Heart right ventricle (tissue), 16 donors: ENCODE results near the gene STK40. TPM values are rescaled to one million over a fixed set of nuclear protein-coding genes. Genes with fewer than 3 reads are reported as not detected.
A peak's percentile ranks its signal among the peaks of the same experiment; 100 is the strongest.

Source experiments
- ATAC-seq, 8 donors: fragments of 200-7000 bp; cut with Tn5 transposase; one replicate each; pipeline ENCODE4 v1.9.1; 2020; ENCODE audit warnings: mild to moderate bottlenecking in 8 of 8, moderate library complexity in 8 of 8, moderate number of reproducible peaks in 1 of 8
- DNase-seq, 2 donors: peaks; one replicate each; pipeline ENCODE4 v3.0.0-alpha.2; 2020
- H3K27ac ChIP-seq, 10 donors: fragments of 200-600 bp; sonication (generic) in 2 of 10; one replicate each; pipeline versions ENCODE4 v1.5.0 to v1.8.0; 2020 to 2022; ENCODE audit warnings: mild to moderate bottlenecking in 3 of 10
- H3K27me3 ChIP-seq, 7 donors: fragments of 200-600 bp; one replicate each; pipeline ENCODE4 v1.8.0; 2021 to 2022; ENCODE audit warnings: mild to moderate bottlenecking in 2 of 7
- H3K36me3 ChIP-seq, 9 donors: fragments of 200-600 bp; sonication (generic) in 1 of 9; one replicate each; pipeline versions ENCODE4 v1.5.0 to v1.8.0; 2020 to 2022; ENCODE audit warnings: mild to moderate bottlenecking in 2 of 9
- H3K4me1 ChIP-seq, 9 donors: fragments of 200-600 bp; sonication (generic) in 1 of 9; one replicate each; pipeline versions ENCODE4 v1.5.0 to v1.8.0; 2020 to 2022; ENCODE audit warnings: mild to moderate bottlenecking in 4 of 9
- H3K4me3 ChIP-seq, 10 donors: fragments of 200-600 bp; sonication (generic) in 2 of 10; one replicate each; pipeline versions ENCODE4 v1.5.0 to v1.8.0; 2020 to 2022; ENCODE audit warnings: mild to moderate bottlenecking in 7 of 10, moderate library complexity in 2 of 10
- H3K9me3 ChIP-seq, 11 donors: fragments of 200-600 bp in 10 of 11; sonication (generic) in 2 of 11; one replicate each; pipeline versions ENCODE4 v1.5.0 to v1.8.0; 2013 to 2022; ENCODE audit warnings: mild to moderate bottlenecking in 2 of 11, control low read depth in 1 of 11, moderate library complexity in 1 of 11
- CTCF ChIP-seq, 9 donors: fragments of 200-600 bp; sonication (generic) in 2 of 9; IDR thresholded peaks; one replicate each; pipeline versions ENCODE4 v1.5.0 to v1.8.0; 2021 to 2022; ENCODE audit warnings: antibody characterized with exemption in 9 of 9, mild to moderate bottlenecking in 5 of 9, moderate library complexity in 1 of 9
- WGBS, 2 donors: extraction: QIAGEN DNeasy Blood & Tissue Kit; methylation state at CpG; one replicate each; pipeline ENCODE4 v1.1.7; 2013; ENCODE audit warnings: inconsistent platforms in 1 of 2; 5-methylcytosine and 5-hydroxymethylcytosine counted together
- intact Hi-C, 10 donors: fragments of 100-400 bp; cut with DNase I; formaldehyde crosslinking; loops; one replicate each; pipeline versions ENCODE4 v1.11.1 to v1.14.2; 2022
- polyA plus RNA-seq, 2 donors: library from polyadenylated mRNA; stranded (reverse); fragments of 200-250 nt; gene quantifications; one replicate each; pipeline ENCODE4 v1.2.3, GENCODE V29; 2013
- total RNA-seq, 10 donors: library from RNA; stranded (reverse); fragmentation: NEBNext Ultra II Directional in 3 of 10; extraction: Animal tissue kit (Norgen Biotek cat#: 25700) in 3 of 10; gene quantifications; one replicate each; pipeline versions ENCODE4 v1.2.1 to v1.2.4, GENCODE V29; 2021 to 2023
- donor health status: Arrhythmogenic right ventricular cardiomyopathy.
- donor health status: ischemic (EF 13 %, LVEDD 7.1; RV severe dilation, severe dysfunction).
- donor health status: healthy with polysubstance abuse.
- donor health status: DM: no; HTN: yes; CAD: no.
- donor health status: DM: no; HTN: no; CAD: no.
- donor health status: ischemic (EF 25% LVEDD 6.9; RV normal size, moderate dysfunction).
- donor health status: ischemic (EF 25% LVEDD 5.7; RV mildly dilated, moderate dysfunction).
- donor health status: healthy.
- donor health status: DM: yes; HTN: yes; CAD: no.
- donor health status: Ischemic cardiomyopathy.
- donor health status: ischemic (EF 35%, LVEDD 5.7; RV mildly dilated, moderate dysfunction).
- donor health status: nonischemic (EF 11% LVEDD 7.7; RV severe dilation, severe dysfunction).
- donor health status: DM: yes; HTN: yes; CAD: no.
- donor health status: PGD.
- donor health status: ischemic (EF 29% LVEDD 5.4; RV normal size, mild dysfunction).
- donor health status: nonischemic (EF 23%, LVEDD 6.1; RV moderate dilation, normal function).

STK40 gene
- total and polyA plus RNA-seq, 12 donors: 15.5 to 81.6 (median 57.3) TPM

DNA sequence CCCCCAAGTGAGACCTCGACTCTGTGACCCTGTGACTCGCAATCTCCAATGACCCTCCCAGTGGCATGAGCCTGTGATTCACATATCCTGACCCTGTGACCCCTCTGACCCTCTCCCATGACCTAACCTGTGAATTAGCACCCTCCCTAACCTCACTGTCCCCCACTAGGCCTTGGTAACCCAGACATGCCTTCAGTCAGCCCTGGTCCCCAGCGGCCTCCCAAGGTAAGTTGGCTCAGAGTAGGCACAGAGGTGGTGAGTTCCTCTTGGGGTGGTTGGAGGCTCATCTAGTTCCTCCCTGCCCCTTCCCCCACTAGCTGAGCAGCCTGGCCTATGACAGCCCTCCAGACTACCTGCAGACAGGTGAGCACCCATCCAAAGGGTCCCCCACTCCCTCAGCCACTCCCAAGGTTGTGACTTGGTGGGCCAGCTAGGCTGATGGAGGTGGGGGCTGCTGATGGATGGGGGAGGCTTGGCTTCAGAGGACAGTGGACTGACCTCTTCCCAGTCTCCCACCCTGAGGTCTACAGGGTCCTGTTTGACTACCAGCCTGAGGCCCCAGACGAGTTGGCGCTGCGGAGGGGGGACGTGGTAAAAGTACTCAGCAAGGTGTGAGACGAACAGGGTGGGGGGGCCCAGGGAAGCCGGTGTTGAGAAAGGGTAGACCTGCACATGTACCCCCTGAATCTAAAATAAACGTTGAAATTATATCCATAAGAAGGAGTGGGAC lies 78.0 kb downstream of the STK40 start:
- Histone ChIP-seq H3K4me3 (peak overlapping the region in 9 of 10 donors; percentile 65 to 98 (median 82)), H3K9me3 (no peaks in the 10 kb centered on the region), H3K27me3 (no peaks in the 10 kb centered on the region), H3K4me1 (peaks cover 4 to 33% (median 18%) of the 10 kb centered on the region in 9 donors), H3K36me3 (peaks cover 0 to 43% (median 18%) of the 10 kb centered on the region in 9 donors), H3K27ac (peak overlapping the region in 2 of 10 donors; percentile 79 to 85)
- ATAC-seq: peak in 1 of 8 donors; percentile 9
- intact Hi-C loops: loop anchor here in 4 of 10 donors (5.0 to 10.0 kb wide), 3 partner anchors 57 to 107 kb away; no protein-coding TSS in a partner anchor
- DNase-seq: no peak
- WGBS, 2 donors: 83 to 87% methylated on average over 10 of the region's 10 CpGs
- TF ChIP-seq CTCF (IDR thresholded peaks at IDR 0.05): no peak

DNA sequence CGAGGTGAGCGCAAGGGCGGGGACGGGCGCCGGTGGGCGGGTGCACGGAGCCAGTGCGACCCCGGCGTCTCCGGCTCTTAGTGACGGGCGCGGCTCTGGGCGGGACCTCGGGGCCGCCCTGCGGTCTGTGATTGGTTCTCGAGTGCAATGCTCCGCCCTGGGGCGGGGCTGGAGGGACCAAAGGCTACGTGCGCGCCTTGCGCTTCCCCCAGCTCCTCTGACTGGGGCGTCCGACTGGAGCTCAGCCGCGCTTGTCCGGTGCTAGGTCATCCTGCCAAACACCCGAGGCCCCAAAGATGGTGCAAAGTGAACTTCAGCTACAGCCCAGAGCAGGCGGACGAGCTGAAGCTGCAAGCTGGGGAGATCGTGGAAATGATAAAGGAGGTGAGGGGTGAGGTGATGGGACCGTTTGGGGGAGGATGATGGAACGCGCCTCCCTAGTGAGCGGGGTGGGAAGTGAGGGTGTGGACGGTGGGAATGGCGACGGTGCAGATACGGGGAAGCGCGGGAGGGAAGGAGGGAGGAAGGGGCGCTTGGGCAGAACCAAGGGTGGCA lies 78.7 kb downstream of the STK40 start:
- Histone ChIP-seq H3K4me3 (peak overlapping the region; percentile 65 to 98 (median 84)), H3K36me3 (peaks cover 0 to 51% (median 26%) of the 10 kb centered on the region in 9 donors), H3K27ac (peak overlapping the region; percentile 48 to 91 (median 80)), H3K4me1 (peaks cover 4 to 33% (median 18%) of the 10 kb centered on the region in 9 donors), H3K9me3 (no peaks in the 10 kb centered on the region), H3K27me3 (no peaks in the 10 kb centered on the region)
- ATAC-seq (peak; percentile 97 to 99 (median 98)), DNase-seq (peak; percentile 91 to 93)
- WGBS, 2 donors: 2% methylated on average over 44 to 46 of the region's 46 CpGs
- no peak for TF ChIP-seq CTCF (IDR thresholded peaks at IDR 0.05)
- intact Hi-C loops: loop anchor here in 4 of 10 donors (5.0 to 10.0 kb wide), 3 partner anchors 58 to 108 kb away; no protein-coding TSS in a partner anchor

DNA sequence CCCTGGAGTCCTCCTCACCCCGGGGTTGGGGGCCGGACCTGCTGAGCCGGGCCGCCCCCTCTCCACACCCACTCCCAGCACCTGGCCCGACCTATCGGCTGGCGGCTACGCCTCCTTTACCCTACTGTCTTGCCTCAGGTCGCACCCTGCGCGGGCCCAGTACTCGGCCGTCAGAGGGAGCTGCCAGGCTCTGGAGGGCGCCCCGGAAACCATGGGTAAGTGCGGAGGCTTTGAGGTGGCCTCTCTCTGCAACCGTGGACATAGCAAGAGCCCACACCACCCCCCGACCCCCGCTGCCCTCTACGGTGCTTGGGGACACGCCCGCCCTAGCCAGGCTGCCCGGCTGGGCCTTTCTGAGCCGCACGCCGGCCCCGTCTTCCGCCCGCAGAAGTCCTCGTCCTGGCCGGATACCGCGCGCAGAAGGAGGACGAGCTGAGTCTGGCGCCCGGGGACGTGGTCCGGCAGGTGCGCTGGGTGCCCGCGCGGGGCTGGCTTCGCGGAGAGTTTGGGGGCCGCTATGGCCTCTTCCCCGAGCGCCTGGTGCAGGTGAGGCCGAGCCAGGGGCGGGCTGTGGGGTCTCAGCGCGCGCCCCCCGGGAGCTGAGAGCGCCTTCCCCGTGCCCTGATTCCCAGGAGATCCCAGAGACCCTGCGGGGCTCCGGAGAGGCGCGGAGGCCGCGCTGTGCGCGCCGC lies 79.4 kb downstream of the STK40 start, which contains the start of gene SH3D21:
SH3D21 (plus strand) TSS at position 159 of the 692 bp plus-strand sequence; CDS start at position 212, 53 bp downstream.
- Histone ChIP-seq H3K4me1 (peaks cover 4 to 33% (median 18%) of the 10 kb centered on the region in 9 donors), H3K36me3 (peaks cover 0 to 52% (median 32%) of the 10 kb centered on the region in 9 donors), H3K27ac (peak within 1 kb of the TSS; percentile 48 to 91 (median 80)), H3K4me3 (peak within 1 kb of the TSS; percentile 65 to 98 (median 84)), H3K27me3 (no peaks in the 10 kb centered on the region), H3K9me3 (no peaks in the 10 kb centered on the region)
- WGBS, 2 donors: 4 to 5% methylated on average over 62 to 65 of the region's 65 CpGs
- DNase-seq: peak; percentile 36 to 48
- TF ChIP-seq CTCF (IDR thresholded peaks at IDR 0.05): peak in 3 of 9 donors; percentile 38 to 40 (median 40)
- intact Hi-C loops: loop anchor here in 4 of 10 donors (5.0 to 10.0 kb wide), 3 partner anchors 58 to 108 kb away; no protein-coding TSS in a partner anchor
- peak; percentile 43 to 68 (median 50) for ATAC-seq

DNA sequence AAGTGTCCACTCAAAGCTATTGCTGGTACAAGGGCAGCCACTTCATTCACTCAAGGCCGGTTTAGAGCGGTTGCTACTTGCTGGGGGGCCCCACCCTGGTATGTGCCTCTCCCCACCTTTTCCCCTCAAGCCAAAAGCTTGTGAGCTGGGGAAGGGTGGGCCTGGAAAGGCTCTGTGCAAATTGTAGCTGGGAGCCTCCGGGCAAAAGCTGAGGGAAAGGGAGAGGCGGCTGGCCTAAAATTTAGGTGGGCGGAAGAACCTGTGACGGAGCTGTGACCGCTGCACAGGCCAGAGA lies 79.9 kb downstream of the STK40 start:
- WGBS, 2 donors: 72 to 74% methylated on average over 7 of the region's 7 CpGs
- peaks cover 4 to 34% (median 18%) of the 10 kb centered on the region in 9 donors for H3K4me1 ChIP-seq
- ATAC-seq (no peak), DNase-seq (no peak)
- H3K9me3 ChIP-seq: no peaks in the 10 kb centered on the region
- intact Hi-C loops: loop anchor here in 4 of 10 donors (5.0 to 10.0 kb wide), 3 partner anchors 59 to 109 kb away; no protein-coding TSS in a partner anchor
- H3K36me3 ChIP-seq: peaks cover 0 to 56% (median 37%) of the 10 kb centered on the region in 9 donors
- peak overlapping the region in 8 of 10 donors; percentile 65 to 98 (median 84) for H3K4me3 ChIP-seq
- H3K27me3 ChIP-seq: no peaks in the 10 kb centered on the region
- H3K27ac ChIP-seq: peak overlapping the region in 9 of 10 donors; percentile 76 to 91 (median 80)
- no peak for TF ChIP-seq CTCF (IDR thresholded peaks at IDR 0.05)
